GM12875 (cell line): ENCODE measurements around the gene PODNL1.

ENCODE experiments used
- H3K4me3 ChIP-seq: one replicate; pipeline ENCODE4 v1.5.1; 2011; ENCODE audit warnings: low read depth, low read length, control low read depth
- TF ChIP-seq, protein P1 (sequence below): IDR thresholded peaks from 2 replicates; pipeline ENCODE4 v1.5.1; 2011; ENCODE audit warnings: low read depth, mild to moderate bottlenecking, control low read depth, inconsistent platforms, low read length, moderate library complexity, borderline replicate concordance; ENCODE audit not compliant: insufficient read depth

The PODNL1 gene

DNA sequence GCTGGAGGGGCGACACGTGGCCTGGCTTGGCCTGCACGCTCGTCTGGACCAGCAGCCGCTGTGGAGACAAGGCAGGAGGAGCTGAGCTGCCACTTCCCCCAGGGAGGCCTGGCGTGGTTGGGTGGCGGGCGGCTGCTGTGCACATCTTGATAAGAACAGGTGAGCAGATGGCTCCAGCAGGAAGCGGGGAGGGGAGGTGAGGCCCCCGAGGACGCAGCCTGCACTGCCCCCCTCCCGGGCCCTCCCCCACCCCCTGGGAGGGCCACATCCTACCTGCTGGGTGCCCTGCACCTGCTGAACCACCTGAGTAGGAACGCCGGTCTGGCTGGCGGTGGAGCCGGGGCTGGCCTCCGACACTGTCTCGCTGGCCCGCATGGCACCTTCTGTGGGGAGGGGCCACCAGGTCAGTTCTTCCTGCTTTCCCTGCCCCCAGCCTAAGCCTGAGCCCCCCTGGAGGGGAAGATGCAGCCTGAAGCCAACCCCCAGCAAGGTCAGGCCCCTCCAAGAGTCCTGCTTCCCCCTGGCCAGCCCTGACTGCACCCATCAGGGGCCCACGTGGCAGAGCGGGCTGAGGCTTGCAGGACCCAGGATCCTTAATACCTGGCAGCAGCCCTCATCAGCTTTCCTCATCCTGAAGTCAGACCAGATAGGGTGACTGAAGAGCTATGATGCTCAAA lies 45.1 kb upstream of the PODNL1 start:
- TF ChIP-seq, protein P1, sequence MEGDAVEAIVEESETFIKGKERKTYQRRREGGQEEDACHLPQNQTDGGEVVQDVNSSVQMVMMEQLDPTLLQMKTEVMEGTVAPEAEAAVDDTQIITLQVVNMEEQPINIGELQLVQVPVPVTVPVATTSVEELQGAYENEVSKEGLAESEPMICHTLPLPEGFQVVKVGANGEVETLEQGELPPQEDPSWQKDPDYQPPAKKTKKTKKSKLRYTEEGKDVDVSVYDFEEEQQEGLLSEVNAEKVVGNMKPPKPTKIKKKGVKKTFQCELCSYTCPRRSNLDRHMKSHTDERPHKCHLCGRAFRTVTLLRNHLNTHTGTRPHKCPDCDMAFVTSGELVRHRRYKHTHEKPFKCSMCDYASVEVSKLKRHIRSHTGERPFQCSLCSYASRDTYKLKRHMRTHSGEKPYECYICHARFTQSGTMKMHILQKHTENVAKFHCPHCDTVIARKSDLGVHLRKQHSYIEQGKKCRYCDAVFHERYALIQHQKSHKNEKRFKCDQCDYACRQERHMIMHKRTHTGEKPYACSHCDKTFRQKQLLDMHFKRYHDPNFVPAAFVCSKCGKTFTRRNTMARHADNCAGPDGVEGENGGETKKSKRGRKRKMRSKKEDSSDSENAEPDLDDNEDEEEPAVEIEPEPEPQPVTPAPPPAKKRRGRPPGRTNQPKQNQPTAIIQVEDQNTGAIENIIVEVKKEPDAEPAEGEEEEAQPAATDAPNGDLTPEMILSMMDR = no peak
- H3K4me3 ChIP-seq = no peak overlapping the region

DNA sequence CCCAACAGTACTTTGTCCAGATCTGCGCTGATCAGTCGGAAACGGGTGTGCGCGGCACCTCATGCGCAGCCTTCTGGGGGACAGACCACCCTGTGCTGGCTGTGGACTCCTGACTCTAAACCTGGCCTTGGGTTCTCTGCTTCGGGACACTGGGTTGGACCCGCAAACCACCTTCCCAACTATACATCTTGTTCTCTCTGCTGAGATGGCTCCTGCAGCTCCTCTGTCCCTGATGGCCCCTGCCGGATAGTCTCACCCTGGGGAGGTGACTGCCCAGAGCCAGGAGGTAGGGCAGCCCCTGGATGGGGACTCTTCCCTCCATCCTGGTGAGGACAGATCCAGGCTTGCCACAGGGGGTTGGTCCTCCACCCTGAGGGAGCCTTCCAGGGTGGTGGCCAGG lies 44.6 kb upstream of the PODNL1 start:
- TF ChIP-seq, protein P1 = no peak
- H3K4me3 ChIP-seq = no peak overlapping the region

DNA sequence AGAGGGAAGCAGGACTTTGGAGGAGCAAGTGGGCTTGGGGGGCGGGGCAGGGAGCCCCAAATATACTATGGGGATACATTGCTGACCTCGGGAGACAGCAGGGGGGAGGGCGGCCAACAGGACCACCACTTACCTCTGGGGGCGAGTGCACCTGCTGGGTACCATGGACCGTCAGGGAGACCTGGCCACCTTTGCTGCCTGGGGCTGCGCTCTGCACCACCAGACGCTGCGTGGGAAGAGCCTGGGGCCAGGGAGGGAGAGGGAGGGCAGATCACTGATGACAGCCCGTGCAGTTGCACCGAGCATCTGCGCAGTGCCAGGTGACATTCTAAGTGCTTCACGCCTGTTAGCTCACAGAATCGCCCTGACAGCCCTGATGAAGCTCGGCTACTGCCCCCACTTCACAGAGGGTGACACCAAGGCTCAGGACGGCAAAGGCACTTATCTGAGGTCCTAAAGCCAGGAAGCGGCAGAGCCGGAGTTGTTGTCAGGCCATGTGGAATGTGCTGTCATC lies 43.8 kb upstream of the PODNL1 start:
- no peak overlapping the region for H3K4me3 ChIP-seq
- TF ChIP-seq, protein P1 = no peak

DNA sequence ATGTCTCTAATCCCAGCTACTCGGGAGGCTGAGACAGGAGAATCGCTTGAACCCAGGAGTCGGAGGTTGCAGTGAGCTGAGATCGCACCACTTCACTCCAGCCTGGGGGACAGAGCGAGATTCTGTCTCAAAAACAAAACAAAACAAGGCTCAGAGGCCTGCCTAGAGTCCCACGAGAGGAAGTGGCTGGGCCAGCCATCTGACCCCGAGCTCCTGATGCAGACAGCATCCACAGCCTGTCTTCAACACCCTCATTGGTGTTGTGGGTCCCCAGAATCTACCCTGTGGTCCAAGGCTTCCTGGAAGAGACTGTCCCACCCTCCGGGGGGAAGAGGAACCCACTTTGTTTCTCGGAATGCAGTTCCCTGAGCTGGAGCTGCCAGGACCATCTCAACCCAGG lies 43.2 kb upstream of the PODNL1 start:
- no peak overlapping the region for H3K4me3 ChIP-seq
- TF ChIP-seq, protein P1 = no peak

DNA sequence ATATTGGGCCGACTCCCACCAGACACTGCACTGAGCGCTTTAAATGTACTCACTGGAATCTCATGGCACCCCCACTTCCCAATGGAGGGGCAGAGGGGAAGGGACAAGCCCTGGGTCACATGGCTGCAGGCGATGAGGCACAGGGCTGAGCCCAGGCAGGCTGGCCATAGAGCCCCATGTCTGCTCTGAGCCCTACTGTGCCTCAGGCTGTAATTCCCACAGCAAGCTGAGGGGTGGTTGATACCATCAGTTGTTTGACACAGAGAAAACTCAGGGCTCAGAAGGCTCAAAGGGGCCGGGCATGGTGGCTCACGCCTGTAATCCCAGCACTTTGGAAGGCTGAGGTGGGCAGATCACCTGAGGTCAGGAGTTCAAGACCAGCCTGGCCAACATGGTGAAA lies 42.8 kb upstream of the PODNL1 start:
- TF ChIP-seq, protein P1 = no peak
- no peak overlapping the region for H3K4me3 ChIP-seq

DNA sequence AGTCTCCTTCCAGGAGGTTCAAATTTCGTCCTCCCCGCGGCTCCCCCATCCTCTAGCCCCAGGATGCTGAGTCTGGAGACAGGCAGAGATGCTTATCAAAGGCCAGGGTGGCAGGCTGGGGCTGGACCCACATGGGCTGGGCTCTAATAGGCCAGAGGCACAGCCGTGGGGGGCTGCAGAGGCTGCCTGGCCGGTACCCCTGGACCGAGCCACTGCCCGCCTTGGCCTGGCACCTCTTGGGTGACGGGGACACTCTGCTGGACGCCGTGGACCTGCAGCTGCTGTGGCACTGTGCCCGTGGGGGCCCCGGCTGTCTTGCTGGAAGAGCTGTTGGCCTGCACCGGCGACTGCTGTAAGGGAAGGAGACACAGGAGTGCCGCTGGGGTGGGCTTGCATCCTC lies 42.1 kb upstream of the PODNL1 start:
- TF ChIP-seq, protein P1 = no peak
- no peak overlapping the region for H3K4me3 ChIP-seq

DNA sequence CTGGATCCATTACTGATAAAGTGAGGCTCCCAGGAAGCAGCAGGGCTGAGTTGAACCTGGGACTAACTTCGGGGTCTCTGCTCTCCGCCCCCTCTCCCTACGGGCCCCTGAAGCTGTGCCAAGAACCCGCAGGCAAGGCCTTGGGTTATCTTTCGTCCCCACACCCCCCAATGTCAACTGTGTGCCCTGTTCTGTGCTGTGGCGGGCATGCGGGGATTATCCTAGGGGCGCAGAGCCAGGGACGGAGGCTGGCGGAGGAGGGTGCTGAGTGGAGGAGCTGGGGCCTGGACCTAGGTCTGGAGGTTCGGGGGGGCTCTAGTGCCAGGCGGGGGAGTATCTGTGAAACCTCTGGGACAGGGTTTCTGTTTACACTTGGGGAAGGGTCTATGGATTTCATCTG lies 41.5 kb upstream of the PODNL1 start:
- no peak overlapping the region for H3K4me3 ChIP-seq
- TF ChIP-seq, protein P1 = no peak
